ENCODE results near the gene ZSWIM6.

The ZSWIM6 gene

DNA sequence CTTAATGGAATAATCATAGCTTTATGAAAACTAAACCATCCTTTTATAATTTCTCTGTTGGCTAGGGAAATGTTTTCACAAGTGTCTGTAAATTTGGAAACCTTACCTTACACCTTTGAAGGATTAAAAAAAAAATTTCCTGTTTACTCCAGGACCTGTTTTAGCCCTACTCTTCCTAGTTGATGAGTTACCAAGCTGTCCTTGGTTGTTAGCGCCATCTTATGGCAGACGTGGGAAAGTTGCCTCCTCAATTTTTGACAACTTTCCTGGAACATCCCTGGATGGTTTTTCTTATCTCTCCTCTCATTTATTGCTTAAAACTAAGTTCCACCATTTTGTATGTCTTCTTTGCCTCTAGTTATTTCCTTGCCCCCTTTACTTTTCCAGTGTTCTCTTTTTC is 25.7 kb downstream of the ZSWIM6 start:
- no peak for DNase-seq (ENCODE audit: low read depth in 1 of 2, low spot score in 1 of 2)

- no peak for DNase-seq (ENCODE audit: low read depth in 1 of 2, low spot score in 1 of 2)
These were observed 30.8 kb downstream of the ZSWIM6 start for GRCh38 chr5:61362796-61363368.

DNA sequence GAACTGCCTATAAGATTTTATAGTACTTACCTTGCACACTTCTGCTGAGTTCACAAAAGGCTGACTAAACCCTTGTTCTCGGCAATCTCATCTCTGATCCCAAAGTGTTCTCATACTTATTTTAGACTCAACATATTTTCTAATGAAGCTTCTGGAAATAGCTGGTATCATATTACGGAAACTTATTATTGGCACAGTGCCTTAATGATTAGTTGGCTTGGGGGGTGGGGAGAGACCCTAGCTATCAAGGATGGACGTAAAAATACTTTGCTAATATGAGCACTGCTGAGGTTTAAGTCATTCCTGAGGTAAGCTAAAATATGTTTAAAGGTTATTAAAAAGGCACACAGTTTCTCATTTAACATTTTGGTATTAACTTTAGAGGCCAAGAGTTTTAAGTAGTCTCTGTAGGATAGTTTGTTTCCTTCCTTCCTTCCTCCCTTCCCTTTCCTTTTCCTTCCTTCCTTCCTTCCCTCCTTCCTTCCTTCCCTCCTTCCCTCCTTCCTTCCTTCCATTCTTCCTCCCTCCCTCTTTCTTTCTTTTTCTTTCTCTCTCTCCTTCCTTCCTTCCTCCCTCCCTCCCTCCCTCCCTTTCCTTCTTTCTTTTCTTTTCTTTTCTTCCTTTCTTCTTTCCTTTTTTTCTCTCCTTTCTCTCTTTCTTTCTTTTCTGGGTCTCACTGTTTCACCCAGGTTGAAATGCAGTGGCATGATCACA is 31.5 kb downstream of the ZSWIM6 start:
- DNase-seq (ENCODE audit: low read depth in 1 of 2, low spot score in 1 of 2): no peak

DNA sequence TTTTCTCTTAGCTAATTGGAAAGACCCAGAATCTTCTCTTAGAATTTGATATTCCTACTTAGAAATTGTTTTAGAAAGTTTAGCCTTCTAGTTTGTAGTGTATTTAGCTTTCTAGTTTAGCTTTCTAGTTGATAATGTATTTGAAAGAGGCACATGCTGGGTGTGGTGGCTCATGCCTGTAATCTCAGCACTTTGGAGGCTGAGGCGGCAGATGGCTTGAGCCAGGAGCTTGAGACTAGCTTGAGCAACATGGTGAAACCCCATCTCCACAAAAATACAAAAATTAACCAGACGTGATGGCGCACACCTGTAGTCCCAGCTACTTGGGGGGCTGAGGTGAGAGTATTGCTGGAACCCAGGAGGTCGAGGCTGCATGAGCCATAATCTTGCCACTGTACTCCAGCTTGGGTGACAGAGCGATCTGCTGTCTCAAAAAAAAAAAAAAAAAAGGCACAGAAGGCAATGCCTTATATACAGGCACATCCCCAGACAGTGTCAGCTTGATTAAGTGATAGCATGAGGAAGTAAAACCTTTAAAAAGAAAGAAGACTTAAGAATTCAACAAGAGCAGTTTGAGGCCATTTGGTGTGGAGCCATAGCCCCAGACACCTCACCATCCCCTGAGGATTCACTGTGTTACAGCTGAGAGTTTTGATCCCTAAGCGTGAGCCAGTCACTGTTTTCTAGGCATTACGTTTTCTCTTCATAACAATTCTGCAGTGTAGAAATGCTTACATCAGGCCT is 34.6 kb downstream of the ZSWIM6 start:
- no peak for DNase-seq (ENCODE audit: low read depth in 1 of 2, low spot score in 1 of 2)

DNA sequence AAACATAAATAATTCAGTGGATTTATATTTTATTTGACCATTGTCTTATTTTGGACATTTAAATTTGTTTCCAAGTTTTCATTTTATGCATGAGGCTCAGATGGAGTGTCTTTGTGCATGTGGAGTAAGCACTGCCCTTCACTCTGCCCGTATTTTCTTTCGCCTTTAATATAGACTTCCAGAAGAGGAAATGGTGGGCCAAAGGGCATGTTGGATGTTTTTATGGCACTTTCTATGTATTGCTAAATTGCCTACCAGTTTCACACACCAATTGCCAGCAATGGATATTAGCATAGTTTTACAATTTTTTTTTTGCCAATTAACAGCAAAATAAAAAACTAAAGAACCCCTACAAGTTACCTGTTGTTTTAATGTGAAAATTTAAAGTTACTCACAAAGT is 38.4 kb downstream of the ZSWIM6 start:
- DNase-seq (ENCODE audit: low read depth in 1 of 2, low spot score in 1 of 2): no peak

- DNase-seq (ENCODE audit: low read depth in 1 of 2, low spot score in 1 of 2): no peak
These were observed 39.4 kb downstream of the ZSWIM6 start for GRCh38 chr5:61371474-61371873.

DNA sequence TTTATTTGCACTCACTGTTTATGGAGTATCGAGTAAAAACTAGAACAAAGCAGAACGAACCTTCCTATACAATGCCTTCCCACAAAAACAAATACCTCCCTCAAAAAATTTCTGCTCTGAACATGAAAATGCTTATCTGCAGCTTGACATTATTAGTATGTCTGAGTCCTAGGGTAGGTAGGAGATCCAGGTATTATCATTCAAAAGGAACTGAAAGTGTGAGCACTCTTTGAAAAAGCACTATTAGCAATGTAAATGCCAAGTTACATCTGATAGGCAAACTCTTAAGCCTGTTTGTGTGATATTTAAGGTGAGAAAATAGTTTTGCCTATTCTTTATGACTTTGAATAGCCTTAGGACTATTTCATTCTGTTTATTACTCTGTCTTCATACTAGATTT is 47.6 kb downstream of the ZSWIM6 start:
- DNase-seq (ENCODE audit: low read depth in 1 of 2, low spot score in 1 of 2): no peak

- no peak for DNase-seq (ENCODE audit: low read depth in 1 of 2, low spot score in 1 of 2)
These were observed 49.9 kb downstream of the ZSWIM6 start for GRCh38 chr5:61381968-61382367.

- no peak for DNase-seq (ENCODE audit: low read depth in 1 of 2, low spot score in 1 of 2)
These were observed 53.6 kb downstream of the ZSWIM6 start for GRCh38 chr5:61385627-61386026.

DNA sequence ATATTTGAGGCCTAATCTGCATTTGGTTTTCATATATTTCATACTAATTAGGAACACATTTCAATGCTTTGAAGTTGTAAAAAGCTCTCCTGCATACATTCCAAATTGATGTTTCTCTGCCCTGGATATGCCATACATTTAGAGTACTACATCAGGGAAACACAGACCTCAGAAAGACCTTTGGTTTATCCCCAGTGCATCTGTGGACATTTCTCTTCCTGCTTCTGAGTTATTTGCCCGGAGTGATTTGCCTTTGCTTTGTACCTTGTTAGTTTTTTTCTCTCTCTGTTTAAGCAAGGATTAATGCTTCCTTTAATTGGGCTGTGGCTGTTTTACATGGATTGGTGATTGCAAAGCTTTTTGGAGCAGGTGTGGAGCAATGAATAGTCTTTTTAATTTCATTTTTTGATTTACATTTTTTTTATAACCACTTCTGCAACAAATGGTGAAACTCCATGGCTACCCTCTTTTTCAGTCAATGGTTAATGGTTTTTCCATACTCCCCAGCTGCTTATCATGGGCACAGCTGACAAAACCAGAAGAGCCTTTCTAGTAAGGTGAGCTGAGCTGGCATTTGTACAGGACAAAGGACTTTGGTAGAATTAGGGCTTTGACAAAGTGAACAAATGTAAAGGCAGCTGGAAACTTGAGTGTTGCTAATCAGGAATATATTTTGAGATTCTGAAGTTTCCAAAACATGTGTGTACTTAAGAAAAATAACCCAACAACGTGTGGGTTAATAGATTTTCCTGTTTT is 54.2 kb downstream of the ZSWIM6 start:
- no peak for DNase-seq (ENCODE audit: low read depth in 1 of 2, low spot score in 1 of 2)

DNA sequence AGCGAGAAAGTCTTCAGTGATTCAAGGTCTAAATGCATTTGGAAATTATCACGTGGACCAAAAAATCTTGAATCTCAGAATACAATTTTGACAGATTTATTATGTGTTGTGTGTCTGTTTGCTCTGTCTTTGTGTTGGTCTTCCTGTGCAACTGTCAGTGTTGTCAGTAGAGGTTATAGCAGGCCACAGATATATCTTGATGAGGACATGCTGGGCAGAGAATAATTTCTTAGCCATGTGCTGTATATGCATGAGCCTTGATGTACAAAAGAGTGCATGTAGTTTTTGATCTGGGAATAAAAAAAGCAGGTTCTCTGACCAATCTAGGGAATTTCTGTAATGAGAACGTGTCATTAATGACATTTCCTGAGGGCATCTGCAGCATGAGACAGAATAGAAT is 57.6 kb downstream of the ZSWIM6 start:
- DNase-seq (ENCODE audit: low read depth in 1 of 2, low spot score in 1 of 2): no peak

DNA sequence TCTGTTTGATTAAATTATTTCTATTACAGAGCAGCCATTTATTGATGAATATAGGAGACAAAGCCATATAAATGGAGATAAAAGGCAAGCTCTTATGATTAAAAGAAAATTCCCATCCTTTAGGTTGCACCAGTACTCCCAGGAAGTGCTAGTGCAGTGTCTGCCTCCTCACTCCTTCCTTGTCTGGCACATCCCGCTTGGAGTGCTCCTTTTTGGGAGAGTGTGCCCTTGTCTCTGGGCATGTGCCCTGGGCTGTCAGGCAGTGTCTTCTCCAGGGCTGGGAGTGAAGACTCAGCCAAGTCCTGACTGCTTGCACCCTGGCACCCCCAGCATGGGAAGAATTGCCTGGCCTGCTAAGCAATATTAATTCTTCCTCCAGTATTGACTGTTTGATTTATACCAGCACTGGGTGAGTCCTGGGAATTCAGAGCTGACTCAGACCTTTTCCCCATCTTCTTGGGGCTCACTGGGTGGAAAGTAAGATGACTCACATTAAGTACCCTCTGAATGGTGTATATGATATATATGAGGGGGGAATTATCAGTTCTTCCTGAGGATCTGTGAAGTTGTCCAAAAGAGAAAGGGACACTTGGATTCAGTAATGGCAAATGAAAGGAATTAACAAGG is 62.1 kb downstream of the ZSWIM6 start:
- no peak for DNase-seq (ENCODE audit: low read depth in 1 of 2, low spot score in 1 of 2)

- no peak for DNase-seq (ENCODE audit: low read depth in 1 of 2, low spot score in 1 of 2)
These were observed 62.7 kb downstream of the ZSWIM6 start for GRCh38 chr5:61394793-61395192.

DNA sequence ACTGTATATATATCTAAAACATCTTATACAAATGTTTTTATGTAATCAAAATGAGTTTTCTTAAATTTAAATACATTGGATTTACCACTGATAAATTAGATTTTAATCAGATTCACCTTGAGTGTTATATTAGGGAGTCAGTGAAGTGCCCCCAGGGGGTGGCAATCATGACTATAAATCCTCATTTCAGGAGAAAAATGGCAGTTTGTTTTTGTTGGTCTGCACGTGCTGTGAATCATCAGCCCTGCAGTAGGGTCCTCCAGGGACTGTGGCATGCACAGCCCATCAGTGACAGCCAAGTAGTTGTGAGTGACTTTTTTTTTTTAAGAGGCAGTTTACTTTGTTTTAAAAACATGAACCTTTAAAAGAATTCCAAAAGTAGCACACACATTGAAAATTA is 65.2 kb downstream of the ZSWIM6 start:
- no peak for DNase-seq (ENCODE audit: low read depth in 1 of 2, low spot score in 1 of 2)

DNA sequence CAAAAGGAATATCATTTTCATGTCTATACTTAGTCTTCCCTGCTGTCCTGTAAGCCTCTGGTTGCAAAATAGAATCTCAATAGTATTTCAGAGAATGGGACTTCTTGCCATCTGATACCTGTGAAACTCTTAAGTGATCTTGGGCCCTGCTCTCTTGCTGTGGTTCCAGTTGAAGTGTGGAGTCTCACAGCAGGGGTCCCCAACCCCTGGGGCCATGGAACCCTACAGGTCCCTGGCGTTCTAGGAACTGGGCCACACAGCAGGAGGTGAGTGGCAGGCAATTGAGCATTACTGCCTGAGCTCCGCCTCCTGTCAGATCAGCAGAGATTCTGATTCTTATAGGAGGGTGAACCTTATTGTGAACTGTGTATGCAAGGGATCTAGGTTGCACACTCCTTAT is 65.9 kb downstream of the ZSWIM6 start:
- no peak for DNase-seq (ENCODE audit: low read depth in 1 of 2, low spot score in 1 of 2)

DNA sequence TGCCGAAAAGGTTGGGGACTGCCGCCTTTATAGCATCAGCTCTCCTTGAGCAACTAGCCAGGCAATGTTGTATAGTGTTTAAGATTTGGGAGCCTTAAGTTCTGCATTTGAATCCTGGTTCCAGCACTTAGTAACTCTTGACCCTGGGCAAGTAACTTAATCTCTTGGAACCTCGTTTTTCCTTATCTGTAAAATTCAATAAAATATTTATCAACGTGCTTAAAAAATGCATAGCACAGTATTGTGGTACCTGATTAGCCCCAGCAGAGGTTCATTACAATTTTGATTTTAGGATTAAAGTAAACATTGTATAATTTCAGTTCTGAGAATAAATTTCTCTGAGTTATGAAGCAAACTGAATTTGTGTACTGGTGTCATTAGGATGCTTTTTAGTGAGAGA is 66.4 kb downstream of the ZSWIM6 start:
- DNase-seq (ENCODE audit: low read depth in 1 of 2, low spot score in 1 of 2): no peak

DNA sequence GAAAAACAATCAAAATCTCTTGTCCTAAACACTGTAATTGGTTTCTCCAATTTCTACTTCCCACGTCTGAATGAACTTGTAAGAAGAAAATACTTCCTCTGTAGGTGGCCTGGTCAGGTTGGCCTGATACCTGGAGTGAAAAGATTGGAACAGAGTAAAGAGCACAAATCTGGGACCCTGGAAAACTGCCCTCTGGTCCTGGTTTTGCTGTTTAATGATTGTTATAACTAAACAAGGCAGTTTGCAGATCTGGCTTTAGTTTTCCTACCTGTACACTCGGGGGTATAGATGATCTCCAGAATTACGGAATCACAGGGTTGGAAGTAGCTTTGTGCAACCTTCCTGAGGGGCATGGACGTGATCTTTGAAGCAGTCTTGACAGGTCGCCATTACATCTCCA is 67.6 kb downstream of the ZSWIM6 start:
- DNase-seq (ENCODE audit: low read depth in 1 of 2, low spot score in 1 of 2): no peak

- DNase-seq (ENCODE audit: low read depth in 1 of 2, low spot score in 1 of 2): no peak
These were observed 69.7 kb downstream of the ZSWIM6 start for GRCh38 chr5:61401726-61402125.

GRCh38 chr5:61402244-61402823 is 70.3 kb downstream of the ZSWIM6 start:
- DNase-seq (ENCODE audit: low read depth in 1 of 2, low spot score in 1 of 2): no peak

GRCh38 chr5:61402970-61403900 is 71.2 kb downstream of the ZSWIM6 start:
- no peak for DNase-seq (ENCODE audit: low read depth in 1 of 2, low spot score in 1 of 2)
